OCI-LY3 (cell line): ENCODE data around the gene MYLK.

Source experiments
- H2AFZ ChIP-seq: fragments of 200-600, 300-600 bp; shearing (Covaris generic); 2 replicates; pipeline ENCODE4 v1.6.0; 2014; ENCODE audit warnings: antibody characterized with exemption, low read depth, low read length
- H3K27ac ChIP-seq: fragments of 200-600, 300-600 bp; sonication (generic); 2 replicates; pipeline ENCODE4 v1.5.1; 2014; ENCODE audit warnings: mild to moderate bottlenecking, low read length, moderate library complexity, mixed read lengths
- H3K27me3 ChIP-seq: fragments of 200-600, 300-600 bp; sonication (generic); 2 replicates; pipeline ENCODE4 v1.6.1; 2014; ENCODE audit warnings: low read depth, low read length, mixed read lengths
- H3K36me3 ChIP-seq: fragments of 200-600, 300-600 bp; sonication (generic); replicated peaks from 2 replicates; pipeline ENCODE3; 2014; ENCODE audit warnings: low read depth, low read length, mixed read lengths
- H3K4me1 ChIP-seq: fragments of 300-600, 200-600 bp; sonication (generic); 2 replicates; pipeline ENCODE4 v1.6.1; 2014; ENCODE audit warnings: low read length, mixed read lengths
- H3K4me2 ChIP-seq: fragments of 200-600, 300-600 bp; sonication (generic); 2 replicates; pipeline ENCODE4 v1.6.1; 2014; ENCODE audit warnings: low read length, mixed read lengths
- H3K4me3 ChIP-seq: fragments of 300-600, 200-600 bp; sonication (generic); 2 replicates; pipeline ENCODE4 v1.5.1; 2014; ENCODE audit warnings: antibody characterized with exemption, mild to moderate bottlenecking, low read length, moderate library complexity
- H3K79me2 ChIP-seq: fragments of 300-600, 200-600 bp; shearing (Covaris generic); 2 replicates; pipeline ENCODE4 v1.6.1; 2014; ENCODE audit warnings: mild to moderate bottlenecking, low read length, mixed read lengths
- H3K9ac ChIP-seq: fragments of 300-600, 200-600 bp; shearing (Covaris generic); 2 replicates; pipeline ENCODE4 v1.6.0; 2014; ENCODE audit warnings: mild to moderate bottlenecking, low read length, moderate library complexity
- H3K9me3 ChIP-seq: fragments of 200-600, 300-600 bp; shearing (Covaris generic); 2 replicates; pipeline ENCODE4 v1.6.1; 2014; ENCODE audit warnings: low read length, mixed read lengths; ENCODE audit not compliant: insufficient read depth
- H4K20me1 ChIP-seq: fragments of 200-600, 300-600 bp; sonication (generic); 2 replicates; pipeline ENCODE4 v1.6.1; 2016; ENCODE audit warnings: low read length, mixed read lengths; ENCODE audit not compliant: insufficient read depth
- CTCF ChIP-seq: fragments of 200-600, 300-600 bp; sonication (generic); IDR thresholded peaks from 2 replicates; pipeline ENCODE4 v1.5.1; 2014; ENCODE audit warnings: antibody characterized with exemption, low read length, low read depth
- EZH2phosphoT487 ChIP-seq: fragments of 200-600 bp; shearing (Covaris generic); IDR thresholded peaks from 2 replicates; pipeline ENCODE4 v1.6.1; 2018; ENCODE audit warnings: antibody characterized with exemption, mixed run types, low read depth

The MYLK gene

DNA sequence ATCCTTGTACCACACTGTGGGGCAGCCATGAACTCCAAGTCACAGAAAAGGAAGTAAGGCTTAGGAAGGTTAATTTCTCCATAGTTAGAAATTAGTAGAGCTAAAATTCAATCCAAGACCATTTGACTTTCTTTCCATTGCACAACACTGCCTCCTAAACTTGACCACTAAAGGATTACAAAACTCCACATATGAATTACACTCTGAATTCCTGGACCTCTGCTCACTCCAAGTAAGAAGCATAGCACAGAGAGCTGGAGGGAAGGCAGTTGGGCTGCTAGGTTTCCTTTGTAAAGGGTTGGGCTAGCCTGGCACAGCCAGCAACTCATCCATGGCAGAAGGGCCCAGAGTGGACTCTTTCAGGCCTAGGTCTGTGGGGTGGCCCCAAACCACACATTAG lies 134.4 kb downstream of the MYLK start:
- TF ChIP-seq CTCF (no peak), EZH2phosphoT487 (no peak)
- Histone ChIP-seq H3K79me2 (no peaks in the 10 kb centered on the region), H3K4me1 (no peaks in the 10 kb centered on the region), H3K27ac (no peak overlapping the region), H3K4me3 (no peak overlapping the region), H4K20me1 (no peaks in the 10 kb centered on the region), H2AFZ (no peak overlapping the region), H3K9ac (no peak overlapping the region), H3K27me3 (no peaks in the 10 kb centered on the region), H3K9me3 (no peaks in the 10 kb centered on the region), H3K36me3 (no peaks in the 10 kb centered on the region), H3K4me2 (no peak overlapping the region)

DNA sequence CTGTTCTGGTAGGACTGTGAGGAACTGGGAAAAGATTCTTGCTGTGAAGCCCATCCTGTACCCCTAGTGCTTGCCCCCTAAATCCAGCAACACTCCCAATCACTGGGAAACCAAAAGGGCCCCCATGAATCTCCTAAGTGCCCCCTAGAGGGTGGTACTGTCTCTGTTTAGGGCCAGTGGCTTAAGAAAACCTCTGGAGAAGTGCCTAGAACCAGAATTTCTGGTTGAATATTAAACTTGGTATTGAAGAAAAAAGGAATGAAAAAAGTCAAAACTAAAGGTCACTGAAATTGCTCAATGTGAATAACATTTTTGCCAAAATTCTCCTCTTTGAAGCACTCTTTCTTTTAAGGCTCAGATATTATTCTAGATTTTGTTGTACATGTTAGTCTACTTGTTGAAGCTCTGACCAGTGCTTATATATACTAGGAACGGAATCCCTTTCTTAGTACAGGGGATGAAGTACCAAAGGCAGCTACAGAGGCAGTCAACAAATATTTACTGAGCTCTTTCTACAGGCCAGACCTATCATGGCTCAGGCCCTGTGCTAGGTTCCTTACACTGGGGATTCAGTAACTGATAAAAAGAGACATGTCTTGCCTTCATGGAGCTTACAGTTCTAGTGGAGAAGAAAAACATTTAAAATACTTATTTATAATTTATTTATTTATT lies 138.8 kb downstream of the MYLK start:
- Histone ChIP-seq H3K27ac (no peak overlapping the region), H3K9me3 (no peaks in the 10 kb centered on the region), H3K27me3 (no peaks in the 10 kb centered on the region; the same call in 1 of the 2 replicates), H3K4me1 (no peaks in the 10 kb centered on the region), H3K9ac (no peak overlapping the region), H3K4me2 (no peak overlapping the region), H4K20me1 (no peaks in the 10 kb centered on the region), H3K79me2 (no peaks in the 10 kb centered on the region), H3K36me3 (no peaks in the 10 kb centered on the region), H3K4me3 (no peak overlapping the region), H2AFZ (no peak overlapping the region)
- no peak for TF ChIP-seq EZH2phosphoT487
- peak; percentile 36 for TF ChIP-seq CTCF

DNA sequence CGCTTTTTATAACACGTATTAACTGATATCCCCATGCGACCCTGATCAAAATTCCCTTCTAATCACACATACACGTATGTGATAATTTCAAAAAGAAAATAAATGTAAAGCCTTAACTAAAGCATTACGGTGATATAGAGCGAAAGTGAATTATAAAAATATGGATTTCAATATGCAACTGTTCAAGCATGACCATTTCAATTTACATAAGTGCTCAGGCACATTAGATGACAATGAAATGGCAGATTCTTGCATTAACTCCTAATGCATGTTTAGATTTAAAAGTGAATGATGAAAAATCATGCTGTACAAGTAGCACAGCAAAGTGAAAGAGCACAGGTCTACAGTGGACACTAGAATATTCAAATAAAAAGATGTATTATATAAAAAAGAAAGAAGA lies 140.1 kb downstream of the MYLK start:
- Histone ChIP-seq H4K20me1 (no peaks in the 10 kb centered on the region), H3K9me3 (no peaks in the 10 kb centered on the region), H3K27ac (no peak overlapping the region)

GRCh38 chr3:123743121-123743520 lies 141.0 kb downstream of the MYLK start:
- Histone ChIP-seq H3K79me2 (no peaks in the 10 kb centered on the region), H3K27ac (no peak overlapping the region), H3K27me3 (no peaks in the 10 kb centered on the region; the same call in 1 of the 2 replicates), H3K9ac (no peak overlapping the region), H3K36me3 (no peaks in the 10 kb centered on the region), H2AFZ (no peak overlapping the region), H3K4me3 (no peak overlapping the region), H3K4me2 (no peak overlapping the region), H3K4me1 (no peaks in the 10 kb centered on the region), H3K9me3 (no peaks in the 10 kb centered on the region), H4K20me1 (no peaks in the 10 kb centered on the region)
- TF ChIP-seq EZH2phosphoT487 (no peak), CTCF (no peak)

More for the DNA sequence above, 140.1 kb downstream of the MYLK start:
- Histone ChIP-seq H3K9ac (no peak overlapping the region), H3K79me2 (no peaks in the 10 kb centered on the region), H3K4me1 (no peaks in the 10 kb centered on the region), H3K36me3 (no peaks in the 10 kb centered on the region), H2AFZ (no peak overlapping the region), H3K4me3 (no peak overlapping the region), H3K27me3 (no peaks in the 10 kb centered on the region; the same call in 1 of the 2 replicates), H3K4me2 (no peak overlapping the region)
- TF ChIP-seq CTCF: no peak
- TF ChIP-seq EZH2phosphoT487: no peak
